HAP-1 (cell line): ENCODE measurements around the gene HMGCLL1.
A peak's percentile ranks its signal among the peaks of the same experiment; 100 is the strongest.

Source experiments
- DNase-seq, 2 experiments: peaks; one replicate each; pipeline ENCODE4 v3.0.0-alpha.2; 2016 to 2020; ENCODE audit warnings: low spot score in 2 of 2
- H3K27me3 ChIP-seq: fragments of 250-450 bp; sonication (Bioruptor Pico); 2 replicates; pipeline ENCODE4 v1.5.1; 2020; ENCODE audit warnings: low read depth, mild to moderate bottlenecking, moderate library complexity
- H3K36me3 ChIP-seq: fragments of 250-450 bp; sonication (Bioruptor Pico); replicated peaks from 2 replicates; pipeline ENCODE4 v1.5.1; 2020; ENCODE audit warnings: mild to moderate bottlenecking
- H3K4me1 ChIP-seq: fragments of 250-450 bp; sonication (Bioruptor Pico); 2 replicates; pipeline ENCODE4 v1.5.1; 2020; ENCODE audit warnings: mild to moderate bottlenecking
- H3K4me3 ChIP-seq: fragments of 250-450 bp; sonication (Bioruptor Pico); 2 replicates; pipeline ENCODE4 v1.5.1; 2020; ENCODE audit warnings: mild to moderate bottlenecking, moderate library complexity
- H3K9me3 ChIP-seq: fragments of 250-450 bp; sonication (Bioruptor Pico); 2 replicates; pipeline ENCODE4 v1.5.1; 2020; ENCODE audit warnings: mild to moderate bottlenecking, moderate library complexity
- in situ Hi-C: fragments of 300-500 bp; cut with MboI; formaldehyde crosslinking; loops from 3 replicates; pipeline ENCODE4 v1.14.3; 2020; ENCODE audit warnings: low sequenced_read_pairs, inconsistent platforms, mixed read lengths

HMGCLL1 gene

GRCh38 chr6:55448451-55448850 lies 130.5 kb downstream of the HMGCLL1 start:
- Histone ChIP-seq H3K27me3 (no peaks in the 10 kb centered on the region), H3K4me3 (no peak overlapping the region), H3K4me1 (no peaks in the 10 kb centered on the region), H3K36me3 (no peaks in the 10 kb centered on the region), H3K9me3 (no peaks in the 10 kb centered on the region)
- DNase-seq, result no peak
- in situ Hi-C loops, result no loop called here

GRCh38 chr6:55447891-55448290 lies 131.1 kb downstream of the HMGCLL1 start:
- H3K4me1 ChIP-seq, result no peaks in the 10 kb centered on the region
- in situ Hi-C loops, result no loop called here
- no peak overlapping the region for H3K4me3 ChIP-seq
- no peaks in the 10 kb centered on the region for H3K9me3 ChIP-seq
- H3K27me3 ChIP-seq, result no peaks in the 10 kb centered on the region; the same call in 1 of the 2 replicates
- no peaks in the 10 kb centered on the region for H3K36me3 ChIP-seq
- DNase-seq, result no peak

GRCh38 chr6:55445648-55446204 lies 133.3 kb downstream of the HMGCLL1 start:
- Histone ChIP-seq H3K4me1 (no peaks in the 10 kb centered on the region), H3K27me3 (peaks cover 9% of the 10 kb centered on the region), H3K36me3 (no peaks in the 10 kb centered on the region), H3K4me3 (no peak overlapping the region), H3K9me3 (no peaks in the 10 kb centered on the region)
- DNase-seq, result peak; percentile 17 to 26
- in situ Hi-C loops, result no loop called here

GRCh38 chr6:55443238-55444134 lies 135.5 kb downstream of the HMGCLL1 start:
- in situ Hi-C loops, result no loop called here
- H3K4me3 ChIP-seq, result no peak overlapping the region
- H3K4me1 ChIP-seq, result no peaks in the 10 kb centered on the region
- H3K36me3 ChIP-seq, result no peaks in the 10 kb centered on the region
- no peak for DNase-seq
- no peaks in the 10 kb centered on the region for H3K9me3 ChIP-seq
- H3K27me3 ChIP-seq, result peaks cover 22% of the 10 kb centered on the region

GRCh38 chr6:55438203-55438602 lies 140.8 kb downstream of the HMGCLL1 start:
- Histone ChIP-seq H3K36me3 (no peaks in the 10 kb centered on the region), H3K4me1 (no peaks in the 10 kb centered on the region), H3K4me3 (no peak overlapping the region), H3K9me3 (no peaks in the 10 kb centered on the region), H3K27me3 (peaks cover 22% of the 10 kb centered on the region)
- no peak for DNase-seq
- in situ Hi-C loops, result no loop called here

GRCh38 chr6:55437141-55437540 lies 141.9 kb downstream of the HMGCLL1 start:
- no peak for DNase-seq
- H3K27me3 ChIP-seq, result peaks cover 19% of the 10 kb centered on the region
- H3K36me3 ChIP-seq, result no peaks in the 10 kb centered on the region
- no peak overlapping the region for H3K4me3 ChIP-seq
- in situ Hi-C loops, result no loop called here
- no peaks in the 10 kb centered on the region for H3K4me1 ChIP-seq
- no peaks in the 10 kb centered on the region for H3K9me3 ChIP-seq

GRCh38 chr6:55433446-55434130 lies 145.4 kb downstream of the HMGCLL1 start:
- no peak for DNase-seq
- no peaks in the 10 kb centered on the region for H3K36me3 ChIP-seq
- no peaks in the 10 kb centered on the region for H3K9me3 ChIP-seq
- H3K27me3 ChIP-seq, result no peaks in the 10 kb centered on the region
- in situ Hi-C loops, result no loop called here
- no peak overlapping the region for H3K4me3 ChIP-seq
- no peaks in the 10 kb centered on the region for H3K4me1 ChIP-seq

- H3K4me3 ChIP-seq, result no peak overlapping the region
- no peaks in the 10 kb centered on the region for H3K36me3 ChIP-seq
- in situ Hi-C loops, result no loop called here
- H3K27me3 ChIP-seq, result no peaks in the 10 kb centered on the region
- no peaks in the 10 kb centered on the region for H3K4me1 ChIP-seq
- DNase-seq, result no peak
- no peaks in the 10 kb centered on the region for H3K9me3 ChIP-seq
Measured at GRCh38 chr6:55423933-55424332, 155.1 kb downstream of the HMGCLL1 start.

- no peaks in the 10 kb centered on the region for H3K4me1 ChIP-seq
- DNase-seq, result no peak
- no peak overlapping the region for H3K4me3 ChIP-seq
- in situ Hi-C loops, result no loop called here
- H3K9me3 ChIP-seq, result no peaks in the 10 kb centered on the region
- no peaks in the 10 kb centered on the region for H3K36me3 ChIP-seq
- H3K27me3 ChIP-seq, result 0 out of 2 replicates have a peak, but pooled peaks cover 3% of the 10 kb centered on the region
Measured at GRCh38 chr6:55410674-55411073, 168.3 kb downstream of the HMGCLL1 start.

- Histone ChIP-seq H3K36me3 (no peaks in the 10 kb centered on the region), H3K27me3 (0 out of 2 replicates have a peak, but pooled peaks cover 3% of the 10 kb centered on the region), H3K9me3 (no peaks in the 10 kb centered on the region), H3K4me3 (no peak overlapping the region), H3K4me1 (no peaks in the 10 kb centered on the region)
- no peak for DNase-seq
- in situ Hi-C loops, result no loop called here
Measured at GRCh38 chr6:55405474-55406235, 173.3 kb downstream of the HMGCLL1 start.

GRCh38 chr6:55399351-55399750 lies 179.6 kb downstream of the HMGCLL1 start:
- Histone ChIP-seq H3K4me1 (no peaks in the 10 kb centered on the region), H3K9me3 (no peaks in the 10 kb centered on the region), H3K27me3 (no peaks in the 10 kb centered on the region), H3K4me3 (no peak overlapping the region), H3K36me3 (no peaks in the 10 kb centered on the region)
- in situ Hi-C loops, result no loop called here
- no peak for DNase-seq

GRCh38 chr6:55397986-55398385 lies 181.0 kb downstream of the HMGCLL1 start:
- Histone ChIP-seq H3K27me3 (no peaks in the 10 kb centered on the region), H3K36me3 (no peaks in the 10 kb centered on the region), H3K4me1 (no peaks in the 10 kb centered on the region), H3K9me3 (no peaks in the 10 kb centered on the region), H3K4me3 (no peak overlapping the region)
- no peak for DNase-seq
- in situ Hi-C loops, result no loop called here

GRCh38 chr6:55395871-55396270 lies 183.1 kb downstream of the HMGCLL1 start:
- DNase-seq, result no peak
- H3K4me1 ChIP-seq, result no peaks in the 10 kb centered on the region
- no peaks in the 10 kb centered on the region for H3K36me3 ChIP-seq
- in situ Hi-C loops, result no loop called here
- no peak overlapping the region for H3K4me3 ChIP-seq
- H3K9me3 ChIP-seq, result no peaks in the 10 kb centered on the region
- H3K27me3 ChIP-seq, result no peaks in the 10 kb centered on the region
